Anterior cingulate cortex (tissue), 58 donors: Measurements from ENCODE around the gene USP47.

ENCODE experiments used
- DNase-seq, 58 donors: peaks; one replicate each; lab custom pipeline; 2025; lab: John Stamatoyannopoulos, UW

The USP47 gene

DNA sequence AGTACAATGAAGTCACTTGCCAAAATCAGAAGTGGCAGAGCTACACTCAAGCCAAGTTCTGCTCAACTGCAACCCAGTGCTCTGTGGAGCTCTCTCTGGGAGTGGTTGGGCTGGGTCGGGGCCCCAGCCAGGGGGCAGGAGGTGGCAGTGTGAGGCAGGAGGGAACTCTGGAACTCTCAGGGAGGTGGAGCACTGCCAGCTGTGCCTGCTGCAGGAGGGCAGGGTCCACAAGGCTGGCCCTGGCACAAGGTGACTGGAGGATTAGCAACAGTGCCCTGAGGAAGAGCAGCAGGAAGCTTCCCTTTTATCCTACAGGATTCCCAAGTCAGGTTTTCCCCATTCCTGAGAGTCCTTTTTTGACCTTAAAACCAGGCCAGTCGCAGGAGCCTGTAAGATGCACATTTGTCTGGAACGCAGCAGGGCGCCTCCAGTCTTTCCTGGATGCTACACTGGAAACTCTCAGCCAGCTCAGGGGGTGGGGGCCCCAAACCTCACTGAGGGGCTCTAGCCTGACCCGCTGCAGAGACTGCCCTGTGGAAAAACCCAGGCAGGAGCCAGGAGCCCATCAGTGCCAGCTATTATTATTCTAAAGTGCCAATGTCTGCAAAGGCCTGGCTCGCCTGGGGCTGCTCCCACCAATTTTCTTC lies 134.8 kb downstream of the USP47 start:
- peak in 17 of 58 donors; percentile 25 to 71 (median 43) for DNase-seq

DNA sequence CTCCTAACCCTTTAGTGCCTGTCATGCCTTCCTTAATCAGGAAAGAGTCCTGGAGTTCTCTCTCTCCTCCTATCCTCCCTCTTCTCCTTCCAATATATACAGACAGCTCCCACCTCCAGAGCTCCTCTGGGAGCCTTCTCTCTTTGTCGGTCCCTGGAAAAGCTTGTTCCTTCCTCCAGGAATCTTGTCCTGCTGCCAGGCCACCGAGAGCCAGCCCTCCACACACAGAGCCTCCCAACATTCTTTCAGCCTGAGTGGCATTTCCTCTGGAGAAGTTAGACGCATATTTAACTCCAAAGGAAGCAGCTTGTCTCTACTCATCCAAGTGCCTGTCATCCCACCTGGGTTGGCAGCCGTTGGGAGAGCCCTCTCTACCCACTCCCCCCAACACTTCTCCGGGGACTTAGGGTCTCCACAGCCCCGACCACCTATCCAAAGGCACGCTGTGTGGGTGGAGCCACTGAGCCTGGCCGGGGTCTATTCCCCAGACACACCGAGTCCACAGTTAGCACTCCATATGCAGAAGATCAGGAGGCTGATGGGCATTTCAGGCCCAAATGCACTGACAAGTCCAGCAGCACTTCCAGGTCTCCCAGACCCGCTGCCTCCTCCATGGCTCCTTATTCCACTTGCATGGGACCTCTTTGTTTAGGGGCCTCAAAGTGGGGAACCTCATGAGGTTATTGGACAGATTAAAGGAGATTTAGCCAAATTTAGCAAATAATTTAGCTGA lies 135.6 kb downstream of the USP47 start:
- DNase-seq, result peak in 20 of 58 donors; percentile 21 to 71 (median 42)

DNA sequence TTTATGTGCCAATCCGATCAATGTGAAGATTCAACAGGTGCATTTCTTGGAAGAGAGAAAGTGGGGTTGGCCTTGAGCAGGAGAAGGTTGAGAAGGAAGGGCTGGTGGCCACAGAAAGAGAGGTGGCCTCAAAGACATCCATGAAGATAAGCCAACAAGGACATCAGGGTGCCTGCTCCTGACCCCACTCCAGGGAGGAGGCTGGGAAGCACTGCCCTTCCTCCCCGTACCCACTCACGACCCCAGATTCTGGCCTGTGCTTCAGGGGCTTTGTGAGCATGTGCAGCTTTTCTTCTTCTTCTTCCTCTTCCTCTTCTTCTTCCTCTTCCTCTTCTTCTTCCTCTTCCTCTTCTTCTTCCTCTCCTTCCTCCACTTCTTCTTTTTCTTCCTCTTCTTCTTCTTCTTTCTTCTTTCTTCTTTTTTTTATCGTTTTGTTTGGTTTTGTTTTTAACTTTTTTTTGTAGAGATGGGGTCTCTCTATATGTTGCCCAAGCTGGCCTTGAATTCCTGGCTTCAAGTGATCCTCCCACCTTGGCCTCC lies 136.4 kb downstream of the USP47 start:
- DNase-seq, result no peak

- peak in 2 of 58 donors; percentile 15 to 36 for DNase-seq
Observed at GRCh38 chr11:11978792-11979487, 137.2 kb downstream of the USP47 start.

GRCh38 chr11:11979488-11980117 lies 137.8 kb downstream of the USP47 start:
- no peak for DNase-seq

- DNase-seq, result no peak
Observed at GRCh38 chr11:11980200-11980599, 138.4 kb downstream of the USP47 start.

DNA sequence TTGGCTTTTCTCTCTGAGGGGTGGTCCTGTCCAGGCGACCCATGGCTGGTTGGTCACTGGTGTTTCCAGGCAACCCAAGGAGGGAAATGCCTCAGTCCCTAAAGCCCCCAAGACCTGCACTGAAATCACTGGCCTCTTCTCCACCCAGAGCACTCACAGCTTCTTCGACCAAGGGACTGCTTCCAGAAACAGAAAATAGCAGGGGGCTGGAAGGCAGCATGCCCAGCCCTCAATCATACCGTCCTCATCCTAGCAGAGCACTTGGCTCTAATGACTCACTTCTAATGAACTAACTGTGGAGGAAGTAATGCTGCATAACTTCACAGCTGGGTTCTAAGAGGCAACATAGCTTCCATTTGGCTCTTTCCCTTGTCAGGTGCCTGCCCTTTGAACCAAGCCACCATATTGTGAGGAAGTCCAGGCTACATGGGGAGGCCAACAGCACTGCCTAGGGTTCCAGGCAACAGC lies 139.1 kb downstream of the USP47 start:
- DNase-seq, result no peak

DNA sequence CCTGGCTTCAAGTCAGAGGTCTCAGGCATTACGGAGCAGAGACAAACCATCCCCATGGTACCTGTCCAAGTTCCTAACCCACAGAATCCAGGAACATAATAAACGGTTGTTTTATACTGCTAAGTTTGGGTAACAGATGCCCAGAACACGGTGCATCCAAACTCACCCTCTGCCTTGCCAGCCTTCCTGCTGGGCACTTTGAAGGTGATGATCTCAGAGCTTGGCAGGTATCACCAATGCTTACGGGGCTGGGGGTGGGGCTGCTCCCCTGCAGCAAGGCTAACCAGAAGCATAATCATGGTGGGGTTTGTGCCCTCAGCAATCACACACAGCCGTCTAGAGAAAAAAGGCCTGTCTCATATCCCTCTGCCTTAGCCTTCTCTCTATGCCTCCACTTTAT lies 139.6 kb downstream of the USP47 start:
- peak in 6 of 58 donors; percentile 16 to 60 (median 36) for DNase-seq

- DNase-seq, result no peak
Observed at GRCh38 chr11:11981840-11982239, 140.1 kb downstream of the USP47 start.

DNA sequence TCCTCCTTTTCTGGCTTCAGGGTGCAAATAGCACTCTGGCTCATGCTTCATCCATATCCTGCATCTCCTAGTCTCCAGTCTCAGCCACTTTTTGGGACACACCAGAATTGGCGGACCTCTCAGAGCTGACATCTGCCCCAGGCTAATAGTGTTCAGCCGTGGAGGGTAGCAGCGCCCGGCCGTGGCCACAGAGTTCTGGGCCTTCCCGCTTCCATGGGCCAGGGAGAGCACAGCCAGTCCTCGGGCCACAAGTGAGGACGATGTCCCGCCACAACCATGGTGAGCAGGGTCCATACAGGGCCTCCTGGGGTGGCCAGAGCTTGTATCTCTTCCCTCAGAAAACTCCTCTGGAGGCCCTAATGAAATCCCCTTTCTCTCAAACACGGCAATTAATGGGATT lies 140.7 kb downstream of the USP47 start:
- no peak for DNase-seq

DNA sequence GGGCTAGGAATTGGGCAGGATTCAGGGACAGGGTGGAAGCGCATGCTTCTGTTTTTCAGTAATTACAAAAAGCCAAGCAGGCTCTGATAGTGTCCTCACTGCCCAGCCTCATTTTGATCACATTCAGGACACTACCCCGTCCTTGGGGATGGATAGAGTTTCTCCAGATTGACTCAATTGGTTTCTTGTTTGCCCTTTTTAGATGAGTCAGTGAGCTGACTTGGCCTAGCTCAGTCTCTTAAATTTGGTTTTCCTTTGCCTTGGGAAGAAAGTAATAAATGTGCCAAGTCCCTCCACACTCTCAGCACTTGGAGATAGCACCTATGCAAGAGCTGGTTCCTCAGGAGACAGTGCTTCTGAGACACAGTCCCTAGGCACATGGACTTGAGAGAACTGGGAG lies 141.2 kb downstream of the USP47 start:
- no peak for DNase-seq

- no peak for DNase-seq
Observed at GRCh38 chr11:11983427-11983826, 141.7 kb downstream of the USP47 start.

DNA sequence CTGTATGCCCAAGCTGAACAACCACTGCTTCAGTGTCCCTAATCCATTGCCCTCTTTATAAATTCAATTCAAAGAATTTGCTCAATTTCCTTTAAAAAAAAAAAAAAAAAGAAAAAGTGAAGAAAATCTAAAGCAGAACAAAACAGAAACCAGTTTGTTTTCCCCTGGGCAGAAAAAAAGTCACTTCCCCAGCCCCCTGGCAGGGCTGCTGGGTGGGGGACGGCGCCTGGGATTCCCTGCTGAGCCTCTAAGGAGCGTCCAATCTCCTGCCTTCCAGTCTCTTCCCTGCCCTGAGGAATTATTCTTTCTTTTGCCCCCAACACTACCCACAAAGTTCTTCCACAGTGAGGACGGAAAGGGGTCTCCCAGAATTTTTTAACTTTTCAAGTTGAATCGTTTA lies 142.8 kb downstream of the USP47 start:
- peak in 1 of 58 donors; percentile 22 for DNase-seq

GRCh38 chr11:11985016-11985715 lies 143.4 kb downstream of the USP47 start:
- DNase-seq, result no peak

GRCh38 chr11:11985954-11986949 lies 144.5 kb downstream of the USP47 start:
- no peak for DNase-seq

GRCh38 chr11:11987503-11988022 lies 145.8 kb downstream of the USP47 start:
- no peak for DNase-seq

DNA sequence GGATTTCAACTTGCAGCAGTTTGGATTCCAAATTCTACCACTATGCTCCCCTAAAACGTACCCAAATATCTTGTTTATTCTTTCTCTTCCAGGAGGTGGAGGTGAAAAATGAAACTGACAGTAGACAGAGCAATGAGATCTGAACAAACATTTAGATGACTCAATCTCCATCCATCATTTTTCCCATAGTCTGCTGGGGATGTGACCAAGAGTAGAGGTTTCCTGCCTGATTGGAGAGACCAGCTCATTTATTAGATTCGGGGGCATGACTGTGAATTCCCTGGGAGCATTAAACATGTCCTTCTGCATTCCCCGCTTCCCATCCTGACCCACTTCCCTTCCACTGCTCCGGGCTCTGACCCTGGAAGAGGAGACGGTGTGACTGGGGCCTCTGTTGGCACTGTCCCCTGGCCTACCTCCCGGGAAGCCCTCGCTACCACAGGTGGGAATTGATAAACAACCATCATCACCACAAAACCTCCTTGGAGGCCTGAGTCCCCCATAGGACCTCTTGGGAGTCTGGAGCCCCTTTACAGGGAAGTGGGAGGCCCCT lies 146.4 kb downstream of the USP47 start:
- DNase-seq, result no peak

GRCh38 chr11:11988681-11989261 lies 147.0 kb downstream of the USP47 start:
- DNase-seq, result no peak
